NT2/D1 (cell line): ENCODE measurements around the gene SMG1.
A peak's percentile ranks its signal among the peaks of the same experiment; 100 is the strongest.
"Not testable (repeated sequence)": the region's sequence is repeated elsewhere in the genome, so short reads cannot be mapped to it uniquely, and the experiment has no call there.

Source experiments
- DNase-seq: peaks from one replicate; pipeline ENCODE4 v3.0.0-alpha.2; 2011; ENCODE audit warnings: low read depth, low spot score
- H3K27me3 ChIP-seq: 2 replicates; pipeline ENCODE4 v1.6.0; 2011; ENCODE audit warnings: mild to moderate bottlenecking; ENCODE audit not compliant: insufficient read length, insufficient read depth
- H3K36me3 ChIP-seq: 2 replicates; pipeline ENCODE4 v1.6.1; 2011; ENCODE audit warnings: mild to moderate bottlenecking, low read length, mixed read lengths; ENCODE audit not compliant: insufficient read depth, insufficient read length
- H3K4me1 ChIP-seq: 2 replicates; pipeline ENCODE4 v1.5.1; 2011; ENCODE audit not compliant: insufficient read depth, insufficient read length
- H3K4me3 ChIP-seq: 2 replicates; pipeline ENCODE4 v1.5.1; 2011; ENCODE audit warnings: low read depth; ENCODE audit not compliant: insufficient read length
- H3K9ac ChIP-seq: 2 replicates; pipeline ENCODE4 v1.6.0; 2011; ENCODE audit warnings: low read depth; ENCODE audit not compliant: insufficient read length
- H3K9me3 ChIP-seq: 2 replicates; pipeline ENCODE4 v1.5.1; 2011; ENCODE audit warnings: mild to moderate bottlenecking, low read length; ENCODE audit not compliant: insufficient read depth
- SUZ12 ChIP-seq: IDR thresholded peaks from 2 replicates; pipeline ENCODE4 v1.6.1; 2011; ENCODE audit not compliant: insufficient read length, insufficient read depth; ENCODE audit errors: extremely low read depth
- YY1 ChIP-seq: IDR thresholded peaks from 2 replicates; pipeline ENCODE4 v1.6.1; 2011; ENCODE audit not compliant: insufficient read length, insufficient read depth
- ZNF274 ChIP-seq: IDR thresholded peaks from 2 replicates; pipeline ENCODE4 v1.6.1; 2011; ENCODE audit warnings: mild to moderate bottlenecking, low read depth, low read length

SMG1 gene

GRCh38 chr16:18788828-18789514, 137.2 kb downstream of the SMG1 start:
- Histone ChIP-seq H3K36me3 (peaks cover 86% of the 10 kb centered on the region), H3K4me3 (peak overlapping the region; percentile 93), H3K9ac (peak overlapping the region; percentile 98), H3K27me3 (no peaks in the 10 kb centered on the region), H3K9me3 (no peaks in the 10 kb centered on the region), H3K4me1 (no peaks in the 10 kb centered on the region)
- no peak for TF ChIP-seq SUZ12
- TF ChIP-seq ZNF274: no peak
- no peak for TF ChIP-seq YY1
- DNase-seq: no peak

DNA sequence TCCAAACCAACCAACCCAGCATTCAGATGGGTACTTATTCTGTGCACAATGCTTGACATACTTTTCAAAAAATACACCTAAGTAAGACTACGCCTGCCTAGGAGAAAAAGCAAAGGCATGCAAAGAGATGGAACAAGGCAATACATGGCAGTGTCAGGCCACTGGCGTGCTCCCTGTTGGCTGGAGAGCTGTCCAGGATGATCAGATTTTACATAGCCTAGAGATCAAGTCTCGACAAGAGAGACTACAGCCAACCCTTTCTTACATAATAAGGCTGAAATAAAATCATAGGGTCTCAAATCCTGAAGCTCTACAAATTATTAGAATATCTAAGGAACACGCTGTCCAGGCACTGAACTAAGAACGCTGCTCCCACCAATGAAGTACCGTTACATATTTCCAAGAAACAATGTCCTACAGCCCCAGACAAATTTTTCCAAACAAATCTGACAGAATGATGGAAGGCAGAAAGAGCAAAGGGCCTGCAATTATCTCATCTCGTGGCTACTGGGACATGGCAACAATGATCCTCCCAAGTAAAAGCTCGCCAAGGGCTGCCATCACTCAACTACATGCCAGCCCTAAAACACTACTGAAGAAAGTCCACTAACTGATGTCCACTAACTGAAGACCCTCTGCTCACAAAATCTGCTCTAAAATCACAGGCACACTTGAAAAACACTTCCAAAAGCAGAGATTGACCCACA, 141.1 kb downstream of the SMG1 start:
- peak overlapping the region; percentile 34 for H3K9ac ChIP-seq
- H3K27me3 ChIP-seq: no peaks in the 10 kb centered on the region
- no peak for DNase-seq
- no peaks in the 10 kb centered on the region for H3K4me1 ChIP-seq
- H3K9me3 ChIP-seq: no peaks in the 10 kb centered on the region
- TF ChIP-seq YY1 (no peak), ZNF274 (no peak), SUZ12 (no peak)
- peaks cover 81% of the 10 kb centered on the region for H3K36me3 ChIP-seq
- no peak overlapping the region for H3K4me3 ChIP-seq

DNA sequence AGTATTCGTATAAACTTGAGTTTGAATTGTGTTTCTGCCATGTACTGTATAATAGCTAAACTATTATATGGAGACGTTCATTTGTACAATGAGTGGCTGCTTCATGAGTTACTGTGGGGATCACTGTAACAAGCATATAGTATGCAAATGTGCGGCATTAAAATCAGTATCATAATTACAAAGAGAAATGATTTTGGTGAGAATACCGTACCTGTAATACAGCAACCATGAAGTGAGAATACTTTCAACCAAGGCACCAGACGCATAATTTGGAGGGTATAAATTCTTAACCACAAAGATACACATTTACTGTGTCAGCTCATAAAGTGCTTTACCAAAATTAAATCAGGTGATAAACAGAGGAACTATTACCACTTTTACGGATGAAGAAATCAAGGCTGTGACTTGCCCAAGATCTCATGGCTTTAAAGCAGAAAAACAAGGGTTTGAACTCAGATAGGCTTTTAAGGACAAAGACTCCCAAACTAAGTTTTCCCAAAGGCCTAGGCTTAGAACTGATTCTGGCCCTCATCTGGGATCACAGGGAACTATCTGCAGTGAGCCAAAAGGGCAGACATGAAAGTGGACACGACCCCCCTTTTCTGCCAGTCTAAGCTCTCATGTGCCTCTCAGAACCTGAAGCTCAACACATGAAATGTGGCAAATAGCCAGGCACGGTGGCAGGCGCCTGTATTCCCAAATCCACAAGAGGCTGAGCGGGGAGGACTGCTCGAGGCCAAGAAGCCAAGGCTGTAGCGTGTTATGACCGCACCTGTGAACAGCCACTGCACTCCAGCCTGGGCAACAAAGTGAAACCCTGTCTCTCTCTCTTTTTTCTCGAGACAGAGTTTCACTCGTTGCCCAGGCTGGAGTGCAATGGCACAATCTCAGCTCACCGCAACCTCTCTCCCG, 142.5 kb downstream of the SMG1 start:
- Histone ChIP-seq H3K4me3 (no peak overlapping the region), H3K36me3 (peaks cover 69% of the 10 kb centered on the region), H3K4me1 (no peaks in the 10 kb centered on the region), H3K9ac (peak overlapping the region; percentile 44), H3K9me3 (no peaks in the 10 kb centered on the region), H3K27me3 (no peaks in the 10 kb centered on the region)
- TF ChIP-seq YY1 (no peak), ZNF274 (no peak), SUZ12 (no peak)
- DNase-seq: no peak

- Histone ChIP-seq H3K27me3 (no peaks in the 10 kb centered on the region), H3K9ac (no peak overlapping the region), H3K4me3 (no peak overlapping the region), H3K36me3 (peaks cover 61% of the 10 kb centered on the region), H3K9me3 (no peaks in the 10 kb centered on the region), H3K4me1 (no peaks in the 10 kb centered on the region)
- no peak for DNase-seq
- TF ChIP-seq SUZ12 (no peak), YY1 (no peak), ZNF274 (no peak)
These were observed 143.3 kb downstream of the SMG1 start for GRCh38 chr16:18782697-18783429.

- not testable (repeated sequence) for H3K9me3 ChIP-seq, DNase-seq, H3K4me3 ChIP-seq, H3K27me3 ChIP-seq, H3K4me1 ChIP-seq, H3K9ac ChIP-seq
- peaks cover 44% of the 10 kb centered on the region for H3K36me3 ChIP-seq
These were observed 145.0 kb downstream of the SMG1 start for GRCh38 chr16:18781232-18781631.

GRCh38 chr16:18780460-18781026, 145.7 kb downstream of the SMG1 start:
- not testable (repeated sequence) for DNase-seq

GRCh38 chr16:18777664-18778063, 148.5 kb downstream of the SMG1 start:
- H3K27me3 ChIP-seq, H3K9ac ChIP-seq, H3K9me3 ChIP-seq, DNase-seq, H3K4me1 ChIP-seq, H3K4me3 ChIP-seq: not testable (repeated sequence)
- H3K36me3 ChIP-seq: peaks cover 11% of the 10 kb centered on the region

More at GRCh38 chr16:18780460-18781026, 145.7 kb downstream of the SMG1 start:
- not testable (repeated sequence) for H3K9me3 ChIP-seq, H3K4me1 ChIP-seq, H3K4me3 ChIP-seq, H3K9ac ChIP-seq, H3K27me3 ChIP-seq
- peaks cover 37% of the 10 kb centered on the region for H3K36me3 ChIP-seq

DNA sequence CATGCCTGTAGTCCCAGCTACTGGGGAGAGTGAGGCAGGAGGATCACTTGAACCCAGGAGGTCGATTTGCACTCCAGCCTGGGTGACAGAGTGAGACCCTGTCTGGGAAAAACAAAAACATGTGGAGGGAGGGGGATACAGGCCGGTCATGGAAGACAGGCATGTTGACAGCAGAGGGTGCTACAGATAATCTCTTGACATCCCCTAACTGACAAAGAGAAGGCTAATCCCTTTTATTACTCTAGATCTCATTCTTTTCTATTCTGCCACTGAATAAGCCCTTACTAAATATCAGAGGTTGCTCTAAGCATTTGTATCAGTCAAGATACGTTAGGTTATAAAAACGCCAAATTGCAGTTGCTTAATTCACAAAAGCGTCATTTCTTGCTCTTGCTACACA, 149.9 kb downstream of the SMG1 start:
- not testable (repeated sequence) for H3K4me1 ChIP-seq, H3K4me3 ChIP-seq, DNase-seq

DNA sequence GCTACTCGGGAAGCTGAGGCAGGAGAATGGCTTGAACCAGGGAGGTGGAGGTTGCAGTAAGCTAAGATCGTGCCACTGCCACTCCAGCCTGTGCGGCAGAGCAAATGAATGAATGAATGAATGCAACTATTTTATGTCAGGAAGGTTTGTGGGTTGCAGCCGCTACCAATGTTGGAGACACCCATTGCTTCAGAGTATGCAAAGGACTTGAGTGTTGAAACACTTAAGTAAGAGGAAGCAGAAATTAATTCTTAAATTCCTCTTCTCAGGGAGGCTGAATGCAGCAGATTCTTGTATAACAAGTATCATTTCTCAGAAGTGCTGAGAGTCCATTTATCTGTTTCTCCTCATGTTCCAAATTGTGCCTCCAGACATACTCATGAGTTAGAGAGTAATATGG, 151.6 kb downstream of the SMG1 start:
- H3K9me3 ChIP-seq, H3K27me3 ChIP-seq, H3K36me3 ChIP-seq, H3K4me1 ChIP-seq, H3K4me3 ChIP-seq, H3K9ac ChIP-seq, DNase-seq: not testable (repeated sequence)

More for the DNA sequence above, 149.9 kb downstream of the SMG1 start:
- H3K27me3 ChIP-seq, H3K9ac ChIP-seq, H3K9me3 ChIP-seq, H3K36me3 ChIP-seq: not testable (repeated sequence)

GRCh38 chr16:18772171-18772570, 154.0 kb downstream of the SMG1 start:
- H3K27me3 ChIP-seq, H3K9ac ChIP-seq, H3K4me1 ChIP-seq, H3K4me3 ChIP-seq, DNase-seq, H3K36me3 ChIP-seq, H3K9me3 ChIP-seq: not testable (repeated sequence)
